GM12878 (cell line): ENCODE results near the gene RUNX3. TPM values are rescaled to one million over a fixed set of nuclear protein-coding genes. Genes with fewer than 3 reads are reported as not detected.

Experiments used
- ATAC-seq: fragments of 200-7000 bp; cut with Tn5 transposase; 3 replicates; pipeline ENCODE4 v1.9.1; 2020; ENCODE audit warnings: mild to moderate bottlenecking, moderate library complexity
- BruUV-seq: library from RNA; stranded (reverse); fragments of 400-500 nt; replicated peaks from 2 replicates; lab custom pipeline; 2021; lab: Mats Ljungman, UMichigan
- CTCF ChIA-PET: fragments of 300-600 bp; sonication (Branson Sonifier 250); formaldehyde crosslinking; extraction: SDS; loops from one replicate; lab custom pipeline; 2021; ENCODE audit warnings: inconsistent platforms; lab: Yijun Ruan, JAX
- POLR2A ChIA-PET: fragments of 350-600 bp; formaldehyde crosslinking; extraction: SDS; loops from one replicate; lab custom pipeline; 2021; ENCODE audit warnings: inconsistent platforms; lab: Charles Lee
- RAD21 ChIA-PET: fragments of 300-600 bp; sonication (Branson Sonifier 250); formaldehyde crosslinking; loops from one replicate; lab custom pipeline; 2023; ENCODE audit warnings: antibody characterized with exemption; ENCODE audit not compliant: unreplicated experiment; lab: Charles Lee
- SMC1A ChIA-PET: fragments of 300-600 bp; sonication (Branson Sonifier 250); formaldehyde crosslinking; loops from one replicate; lab custom pipeline; 2023; ENCODE audit not compliant: unreplicated experiment, uncharacterized antibody; lab: Charles Lee
- DNase-seq: peaks from one replicate; pipeline ENCODE4 v3.0.0-alpha.2; 2011; ENCODE audit warnings: low read depth, low spot score
- FAIRE-seq: peaks from 3 replicates; lab custom pipeline; 2011; peaks lifted over from hg19 to GRCh38; lab: Jason Lieb, UNC
- H2AFZ ChIP-seq: 2 replicates; pipeline ENCODE4 v1.6.0; 2011; ENCODE audit warnings: low read depth, low read length, control low read depth; ENCODE audit not compliant: control insufficient read depth
- H3K27ac ChIP-seq: 2 replicates; pipeline ENCODE4 v1.5.1; 2011; ENCODE audit warnings: control low read depth; ENCODE audit not compliant: control insufficient read depth, insufficient read depth
- H3K27me3 ChIP-seq, 2 experiments: replicated peaks in 1 of 2; 2 replicates each; pipeline versions ENCODE4 v1.6.0 to v1.6.1; 2011; ENCODE audit warnings: low read length in 1 of 2; ENCODE audit not compliant: control insufficient read depth in 2 of 2, insufficient read depth in 2 of 2
- H3K36me3 ChIP-seq, 2 experiments: 2 replicates each; pipeline ENCODE4 v1.5.1; 2011; ENCODE audit warnings: low read length in 1 of 2; ENCODE audit not compliant: control insufficient read depth in 2 of 2, insufficient read depth in 2 of 2
- H3K4me1 ChIP-seq: 2 replicates; pipeline ENCODE4 v1.6.1; 2011; ENCODE audit warnings: mild to moderate bottlenecking, low read length, moderate library complexity, mixed read lengths; ENCODE audit not compliant: control insufficient read depth, insufficient read depth
- H3K4me2 ChIP-seq: 2 replicates; pipeline ENCODE4 v1.6.0; 2011; ENCODE audit warnings: control low read depth; ENCODE audit not compliant: control insufficient read depth, insufficient read depth
- H3K4me3 ChIP-seq: fragments of 200-600 bp; sonication (generic); 2 replicates; pipeline ENCODE4 v1.5.1; 2016
- H3K79me2 ChIP-seq: 2 replicates; pipeline ENCODE4 v1.6.0; 2011; ENCODE audit warnings: low read length; ENCODE audit not compliant: control insufficient read depth, insufficient read depth
- H3K9ac ChIP-seq: 2 replicates; pipeline ENCODE4 v1.8.0; 2011; ENCODE audit warnings: low read length, control low read depth, mixed read lengths; ENCODE audit not compliant: control insufficient read depth, insufficient read depth
- H3K9me3 ChIP-seq: replicated peaks from 3 replicates; pipeline ENCODE4 v1.5.1; 2011; ENCODE audit warnings: mild to moderate bottlenecking, low read length; ENCODE audit not compliant: control insufficient read depth, insufficient read depth
- H4K20me1 ChIP-seq: 2 replicates; pipeline ENCODE4 v1.6.0; 2011; ENCODE audit not compliant: control insufficient read depth, insufficient read depth
- EGR1 ChIP-seq, 2 experiments: IDR thresholded peaks; 1 replicate in 1 of 2; 2 replicates in 1 of 2; pipeline ENCODE4 v1.6.1; 2011 to 2012; ENCODE audit warnings: low read depth in 2 of 2, low read length in 2 of 2, borderline replicate concordance in 1 of 2, mild to moderate bottlenecking in 1 of 2, moderate library complexity in 1 of 2
- KDM1A ChIP-seq: fragments of 200-600 bp; sonication (generic); IDR thresholded peaks from 2 replicates; pipeline ENCODE4 v1.6.1; 2016; ENCODE audit warnings: borderline replicate concordance
- NFYA ChIP-seq: IDR thresholded peaks from 2 replicates; pipeline ENCODE4 v1.6.1; 2011; ENCODE audit warnings: low read depth, mild to moderate bottlenecking, low read length, improper control_type of control experiment, borderline replicate concordance
- NR2C1 ChIP-seq: fragments of 450-650 bp; IDR thresholded peaks from 2 replicates; pipeline ENCODE4 v1.6.1; 2017; ENCODE audit warnings: antibody characterized with exemption, mild to moderate bottlenecking, moderate library complexity
- PAX8 ChIP-seq: fragments of 450-650 bp; IDR thresholded peaks from 2 replicates; pipeline ENCODE4 v1.6.1; 2017; ENCODE audit warnings: mild to moderate bottlenecking, moderate library complexity
- PML ChIP-seq: IDR thresholded peaks from 2 replicates; pipeline ENCODE4 v1.6.1; 2012; ENCODE audit warnings: low read length, inconsistent platforms
- POLR2AphosphoS5 ChIP-seq: IDR thresholded peaks from 2 replicates; pipeline ENCODE4 v1.6.1; 2011; ENCODE audit warnings: mild to moderate bottlenecking, low read length, inconsistent platforms
- RB1 ChIP-seq: fragments of 450-650 bp; formaldehyde crosslinking; IDR thresholded peaks from 2 replicates; pipeline ENCODE4 v1.6.1; 2017; ENCODE audit warnings: mild to moderate bottlenecking, borderline replicate concordance
- SIN3A ChIP-seq: IDR thresholded peaks from 2 replicates; pipeline ENCODE4 v1.6.1; 2012; ENCODE audit warnings: low read depth, low read length, improper control_type of control experiment
- ZNF274 ChIP-seq: IDR thresholded peaks from one replicate; pipeline ENCODE4 v1.8.0; 2011; ENCODE audit not compliant: insufficient read length, insufficient read depth
- WGBS: methylation state at CpG from one replicate; pipeline ENCODE4 v1.1.6; 2016; ENCODE audit warnings: low lambda C conversion rate; ENCODE audit not compliant: insufficient replicate concordance, insufficient coverage; ENCODE audit errors: missing lambda C conversion rate; 5-methylcytosine and 5-hydroxymethylcytosine counted together
- in situ Hi-C: fragments of 300-500 bp; cut with MboI; formaldehyde crosslinking; loops from 9 replicates; pipeline ENCODE4 v1.14.3; 2018; ENCODE audit warnings: mixed read lengths
- intact Hi-C: fragments of 100-400 bp; cut with micrococcal nuclease; formaldehyde crosslinking; loops from one replicate; pipeline ENCODE4 v1.14.2; 2022; ENCODE audit not compliant: unreplicated experiment
- polyA plus RNA-seq, 11 experiments: library from polyadenylated mRNA; depleted of rRNA in 4 of 11; unstranded in 6 of 11; stranded (reverse) in 5 of 11; fragments of >200 nt; fragmentation: Nextera tagmentation in 4 of 11; fragmentation: Illumina TruSeq in 1 of 11; extraction: Ambion mirVana in 4 of 11; extraction: Trizol in 1 of 11; gene quantifications; 1 replicate in 1 of 11; 2 replicates in 10 of 11; pipeline versions ENCODE4 v1.2.1 to v1.2.3, GENCODE V29; 2011 to 2016; ENCODE audit warnings: inconsistent platforms in 2 of 11, missing spikeins in 2 of 11, low read depth in 1 of 11
- total RNA-seq, 4 experiments: library from RNA; depleted of rRNA in 3 of 4; stranded (reverse); fragments of >200 nt in 3 of 4; fragmentation: Illumina TruSeq in 1 of 4; extraction: Trizol in 1 of 4; gene quantifications; 2 replicates each; pipeline versions ENCODE4 v1.2.1 to v1.2.3, GENCODE V29; 2013 to 2021

Gene RUNX3
- total and polyA plus RNA-seq, 10 of the 15 experiments (the other 5 are each of a cell fraction or from before 2014, with no cell fraction given), result 19.0 to 151 (median 31.4) TPM

DNA sequence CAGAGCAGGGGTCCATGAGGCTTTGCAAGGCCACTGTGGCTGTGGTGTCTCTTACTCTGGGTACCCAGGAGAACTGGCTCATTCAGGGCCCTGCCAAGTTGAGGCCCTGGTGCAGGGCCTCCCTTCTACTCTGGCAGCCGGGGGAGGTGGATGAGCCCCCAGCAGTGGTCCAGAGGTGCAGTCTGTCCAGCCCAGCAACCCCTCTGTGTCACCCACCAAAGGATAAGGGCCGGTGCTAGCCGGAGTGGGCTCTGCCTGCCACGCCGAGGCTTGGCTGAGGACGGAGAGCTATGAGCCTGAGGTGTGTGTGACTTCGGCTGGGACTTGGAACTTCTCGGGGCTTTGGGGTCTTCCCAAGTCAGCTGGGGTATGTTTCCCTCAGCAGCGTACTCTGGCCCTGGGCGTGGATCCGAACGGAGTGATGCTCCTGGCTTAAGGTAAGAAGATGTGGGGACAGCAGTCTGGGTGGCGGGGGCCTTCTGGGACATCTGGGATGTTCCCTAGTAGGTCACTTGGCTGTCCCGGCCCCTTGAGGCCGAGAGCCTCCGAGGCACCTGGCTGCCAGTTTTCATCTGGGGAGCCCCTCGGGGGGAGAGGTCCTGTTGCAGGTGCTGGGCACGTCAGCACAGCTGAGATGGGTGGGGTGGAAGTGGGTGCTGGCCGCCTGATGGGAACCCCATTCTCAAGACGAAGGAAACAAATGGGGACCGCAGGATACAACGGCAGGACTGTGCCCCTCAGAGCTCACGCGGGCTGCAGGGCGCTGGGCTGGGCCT lies 25.9 kb downstream of the RUNX3 start:
- RAD21 ChIA-PET, result interaction anchor here (1.0 to 1.1 kb wide), 2 partner anchors 24 to 134 kb away, joined by 3 read pairs; no protein-coding TSS in a partner anchor
- intact Hi-C loops, result no loop called here
- in situ Hi-C loops, result no loop called here

DNA sequence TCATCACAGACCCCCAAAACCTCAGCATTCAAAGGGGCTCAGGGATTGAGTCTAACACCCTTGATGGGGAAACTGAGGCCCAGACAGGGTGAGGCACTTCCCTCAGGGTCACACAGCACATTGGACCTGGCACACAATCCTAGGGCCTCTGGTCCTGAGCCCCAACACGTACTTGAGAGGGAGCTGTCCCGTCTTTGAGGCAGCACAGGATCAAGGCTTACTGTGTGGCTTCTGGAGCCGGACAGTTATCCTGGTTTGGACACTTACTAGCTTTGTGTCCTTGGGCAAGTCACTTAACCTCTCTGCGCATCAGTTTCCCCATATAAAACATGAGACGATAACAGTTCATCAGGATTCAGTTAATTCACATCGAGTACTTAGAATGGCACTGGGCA lies 26.5 kb downstream of the RUNX3 start:
- TF ChIP-seq SIN3A, result no peak
- TF ChIP-seq PAX8, result no peak
- TF ChIP-seq ZNF274, result no peak
- TF ChIP-seq NR2C1, result no peak
- TF ChIP-seq POLR2AphosphoS5, result no peak; the same call in 1 of the 2 replicates
- no peak for TF ChIP-seq EGR1 (IDR thresholded peaks at IDR 0.05; ENCODE audit: borderline replicate concordance in 1 of 2, low read depth in 2 of 2, low read length in 2 of 2)
- no peak for TF ChIP-seq NFYA
- no peak for TF ChIP-seq KDM1A
- no peak for TF ChIP-seq PML
- no TSS peak for BruUV-seq
- intact Hi-C loops, result no loop called here
- FAIRE-seq, result no peak
- CTCF ChIA-PET, result interaction anchor here (1.3 kb wide), 1 partner anchor 56 kb away, joined by 4 read pairs; no protein-coding TSS in a partner anchor
- peaks cover 35 to 70% of the 10 kb centered on the region in 2 experiments for H3K36me3 ChIP-seq
- SMC1A ChIA-PET, result interaction anchor here (1.5 kb wide), 1 partner anchor 18 kb away, joined by 7 read pairs; no protein-coding TSS in a partner anchor
- peaks cover 7% of the 10 kb centered on the region for H3K4me1 ChIP-seq
- H3K79me2 ChIP-seq, result peaks cover 3% of the 10 kb centered on the region
- peaks cover 10% of the 10 kb centered on the region; the same call in 1 of the 2 replicates for H4K20me1 ChIP-seq
- no peak overlapping the region for H3K4me2 ChIP-seq
- DNase-seq, result no peak
- no peaks in the 10 kb centered on the region for H3K27me3 ChIP-seq
- in situ Hi-C loops, result no loop called here
- RAD21 ChIA-PET, result interaction anchor here (1.1 kb wide), 1 partner anchor 134 kb away, joined by 3 read pairs; no protein-coding TSS in a partner anchor
- no peak overlapping the region for H3K4me3 ChIP-seq
- no peaks in the 10 kb centered on the region for H3K9me3 ChIP-seq
- no peak overlapping the region for H2AFZ ChIP-seq
- POLR2A ChIA-PET, result no interaction called here
- H3K9ac ChIP-seq, result no peak overlapping the region
- 89% methylated on average over 6 of the region's 6 CpGs for WGBS
- ATAC-seq, result no peak
- H3K27ac ChIP-seq, result no peak overlapping the region

More for the DNA sequence above, 25.9 kb downstream of the RUNX3 start:
- no TSS peak for BruUV-seq
- Histone ChIP-seq H3K79me2 (peaks cover 7% of the 10 kb centered on the region), H3K4me3 (no peak overlapping the region), H4K20me1 (peaks cover 10% of the 10 kb centered on the region; the same call in 1 of the 2 replicates), H3K4me1 (peaks cover 7% of the 10 kb centered on the region), H2AFZ (no peak overlapping the region), H3K4me2 (no peak overlapping the region), H3K27me3 (no peaks in the 10 kb centered on the region), H3K36me3 (peaks cover 41 to 73% of the 10 kb centered on the region in 2 experiments), H3K27ac (no peak overlapping the region), H3K9me3 (no peaks in the 10 kb centered on the region), H3K9ac (no peak overlapping the region)
- SMC1A ChIA-PET, result interaction anchor here (1.5 kb wide), 1 partner anchor 17 kb away, joined by 7 read pairs; no protein-coding TSS in a partner anchor
- CTCF ChIA-PET, result interaction anchor here (0.8 to 1.3 kb wide), 2 partner anchors 56 to 133 kb away, joined by 3 to 4 read pairs; no protein-coding TSS in a partner anchor
- FAIRE-seq (no peak), DNase-seq (no peak), ATAC-seq (no peak)
- TF ChIP-seq RB1, result no peak
- peak; percentile 20 for TF ChIP-seq POLR2AphosphoS5
- WGBS, result 93% methylated on average over 25 of the region's 25 CpGs
- POLR2A ChIA-PET, result interaction anchor here (0.5 to 0.6 kb wide), 2 partner anchors 188 to 1158 kb away, joined by 3 to 8 read pairs; no protein-coding TSS in a partner anchor
